ENCODE data around the gene ATAD3A. TPM values are rescaled to one million over a fixed set of nuclear protein-coding genes. Genes with fewer than 3 reads are reported as not detected.
"Not testable (repeated sequence)": the region's sequence is repeated elsewhere in the genome, so short reads cannot be mapped to it uniquely, and the experiment has no call there.

The ATAD3A gene
- total and polyA plus RNA-seq, 2 donors (not counting 1 experiment from before 2014, with no cell fraction given) = 12.5 to 18.0 TPM

GRCh38 chr1:1482856-1483255, 29.1 kb upstream of the ATAD3A start:
- Histone ChIP-seq H3K9ac (ENCODE audit: insufficient read depth, low read length) (no peak overlapping the region), H3K79me2 (ENCODE audit: control insufficient read depth, insufficient read depth, low read length) (peaks cover 4% of the 10 kb centered on the region), H3K4me2 (ENCODE audit: extremely low read depth, insufficient read depth, low read length) (no peak overlapping the region), H3K9me3 (ENCODE audit: control insufficient read depth, insufficient read depth, low read depth, low read length) (no peaks in the 10 kb centered on the region), H3K4me3 (replicated peaks in 1 of 4; ENCODE audit: control extremely low read depth in 1 of 4, insufficient read depth in 1 of 4, low read depth in 3 of 4, low read length in 4 of 4) (no peak overlapping the region), H3K4me1 (ENCODE audit: control insufficient read depth, extremely low read depth, insufficient read depth, low read length) (no peaks in the 10 kb centered on the region), H3K27ac (ENCODE audit: insufficient read depth, low read length) (no peak overlapping the region), H3K36me3 (ENCODE audit: control insufficient read depth, insufficient read depth, low read length) (peaks cover 32% of the 10 kb centered on the region), H3K27me3 (ENCODE audit: control insufficient read depth, insufficient read depth, low read length) (no peaks in the 10 kb centered on the region), H2AFZ (ENCODE audit: low read length) (no peak overlapping the region), H4K20me1 (ENCODE audit: control insufficient read depth, extremely low read depth, insufficient read depth, low read length) (no peaks in the 10 kb centered on the region)
- TF ChIP-seq EZH2 (IDR thresholded peaks at IDR 0.05; ENCODE audit: low read length, missing control alignments) (no peak), CTCF (conservative IDR thresholded peaks at IDR 0.05 in 1 of 2, IDR thresholded peaks at IDR 0.05 in 1 of 2; ENCODE audit: low read depth in 1 of 2, low read length in 2 of 2) (no peak)
- no peak for DNase-seq (ENCODE audit: low read depth in 2 of 2)

- H3K79me2 ChIP-seq (ENCODE audit: control insufficient read depth, insufficient read depth, low read length) = peaks cover 4% of the 10 kb centered on the region
- no peak for DNase-seq (ENCODE audit: low read depth in 2 of 2)
- H3K4me3 ChIP-seq (replicated peaks in 1 of 4; ENCODE audit: control extremely low read depth in 1 of 4, insufficient read depth in 1 of 4, low read depth in 3 of 4, low read length in 4 of 4) = no peak overlapping the region
- no peaks in the 10 kb centered on the region for H3K9me3 ChIP-seq (ENCODE audit: control insufficient read depth, insufficient read depth, low read depth, low read length)
- no peaks in the 10 kb centered on the region for H3K4me1 ChIP-seq (ENCODE audit: control insufficient read depth, extremely low read depth, insufficient read depth, low read length)
- no peak overlapping the region for H2AFZ ChIP-seq (ENCODE audit: low read length)
- H3K27me3 ChIP-seq (ENCODE audit: control insufficient read depth, insufficient read depth, low read length) = no peaks in the 10 kb centered on the region
- TF ChIP-seq CTCF (conservative IDR thresholded peaks at IDR 0.05 in 1 of 2, IDR thresholded peaks at IDR 0.05 in 1 of 2; ENCODE audit: low read depth in 1 of 2, low read length in 2 of 2) (no peak), EZH2 (IDR thresholded peaks at IDR 0.05; ENCODE audit: low read length, missing control alignments) (no peak)
- H3K9ac ChIP-seq (ENCODE audit: insufficient read depth, low read length) = no peak overlapping the region
- H4K20me1 ChIP-seq (ENCODE audit: control insufficient read depth, extremely low read depth, insufficient read depth, low read length) = no peaks in the 10 kb centered on the region
- H3K4me2 ChIP-seq (ENCODE audit: extremely low read depth, insufficient read depth, low read length) = no peak overlapping the region
- H3K27ac ChIP-seq (ENCODE audit: insufficient read depth, low read length) = no peak overlapping the region
- peaks cover 27% of the 10 kb centered on the region for H3K36me3 ChIP-seq (ENCODE audit: control insufficient read depth, insufficient read depth, low read length)
These were observed 28.2 kb upstream of the ATAD3A start for GRCh38 chr1:1483714-1484113.

GRCh38 chr1:1484976-1485750, 26.8 kb upstream of the ATAD3A start:
- not testable (repeated sequence) for H3K27me3 ChIP-seq (ENCODE audit: control insufficient read depth, insufficient read depth, low read length); H3K9ac ChIP-seq (ENCODE audit: insufficient read depth, low read length); H3K4me2 ChIP-seq (ENCODE audit: extremely low read depth, insufficient read depth, low read length); H2AFZ ChIP-seq (ENCODE audit: low read length); H3K79me2 ChIP-seq (ENCODE audit: control insufficient read depth, insufficient read depth, low read length); DNase-seq (ENCODE audit: low read depth in 2 of 2); H4K20me1 ChIP-seq (ENCODE audit: control insufficient read depth, extremely low read depth, insufficient read depth, low read length); H3K4me1 ChIP-seq (ENCODE audit: control insufficient read depth, extremely low read depth, insufficient read depth, low read length); H3K9me3 ChIP-seq (ENCODE audit: control insufficient read depth, insufficient read depth, low read depth, low read length); H3K4me3 ChIP-seq (replicated peaks in 1 of 4; ENCODE audit: control extremely low read depth in 1 of 4, insufficient read depth in 1 of 4, low read depth in 3 of 4, low read length in 4 of 4); H3K27ac ChIP-seq (ENCODE audit: insufficient read depth, low read length)
- H3K36me3 ChIP-seq (ENCODE audit: control insufficient read depth, insufficient read depth, low read length) = peaks cover 24% of the 10 kb centered on the region

- H3K36me3 ChIP-seq (ENCODE audit: control insufficient read depth, insufficient read depth, low read length) = peaks cover 26% of the 10 kb centered on the region
- H2AFZ ChIP-seq (ENCODE audit: low read length); H3K4me1 ChIP-seq (ENCODE audit: control insufficient read depth, extremely low read depth, insufficient read depth, low read length); H3K4me2 ChIP-seq (ENCODE audit: extremely low read depth, insufficient read depth, low read length); H3K27me3 ChIP-seq (ENCODE audit: control insufficient read depth, insufficient read depth, low read length); H3K79me2 ChIP-seq (ENCODE audit: control insufficient read depth, insufficient read depth, low read length); H4K20me1 ChIP-seq (ENCODE audit: control insufficient read depth, extremely low read depth, insufficient read depth, low read length); DNase-seq (ENCODE audit: low read depth in 2 of 2); H3K27ac ChIP-seq (ENCODE audit: insufficient read depth, low read length); H3K4me3 ChIP-seq (replicated peaks in 1 of 4; ENCODE audit: control extremely low read depth in 1 of 4, insufficient read depth in 1 of 4, low read depth in 3 of 4, low read length in 4 of 4); H3K9ac ChIP-seq (ENCODE audit: insufficient read depth, low read length); H3K9me3 ChIP-seq (ENCODE audit: control insufficient read depth, insufficient read depth, low read depth, low read length): not testable (repeated sequence)
These were observed 26.1 kb upstream of the ATAD3A start for GRCh38 chr1:1485755-1486317.

All from fibroblast of lung (primary cell).